MM.1S (cell line): ENCODE measurements around the gene MCM7.

Experiments used
- DNase-seq: peaks from one replicate; pipeline ENCODE4 v3.0.0-alpha.2; 2015
- H2AFZ ChIP-seq: fragments of 300-600 bp; sonication (generic); 2 replicates; pipeline ENCODE4 v1.6.0; 2016; ENCODE audit warnings: antibody characterized with exemption, low read length
- H3F3A ChIP-seq: fragments of 300-600 bp; sonication (generic); 2 replicates; pipeline ENCODE4 v1.6.1; 2016; ENCODE audit warnings: mild to moderate bottlenecking, antibody characterized with exemption, low read length, moderate library complexity, mixed read lengths; ENCODE audit not compliant: insufficient read depth
- H3K27ac ChIP-seq: fragments of 300-600 bp; sonication (generic); 2 replicates; pipeline ENCODE4 v1.5.1; 2016; ENCODE audit warnings: mild to moderate bottlenecking, low read length
- H3K27me3 ChIP-seq: fragments of 300-600 bp; sonication (generic); replicated peaks from 2 replicates; pipeline ENCODE4 v1.6.0; 2016; ENCODE audit warnings: low read length; ENCODE audit not compliant: insufficient read depth
- H3K36me3 ChIP-seq: fragments of 300-600 bp; sonication (generic); replicated peaks from 2 replicates; pipeline ENCODE4 v1.6.1; 2016; ENCODE audit warnings: mild to moderate bottlenecking, low read length, mixed read lengths; ENCODE audit not compliant: insufficient read depth
- H3K4me1 ChIP-seq: fragments of 300-600 bp; sonication (generic); 2 replicates; pipeline ENCODE4 v1.6.1; 2016; ENCODE audit warnings: low read length, mixed read lengths
- H3K4me2 ChIP-seq: fragments of 300-600 bp; sonication (generic); 2 replicates; pipeline ENCODE4 v1.6.0; 2016; ENCODE audit warnings: low read depth, low read length
- H3K4me3 ChIP-seq: fragments of 300-600 bp; sonication (generic); 2 replicates; pipeline ENCODE4 v1.5.1; 2016; ENCODE audit warnings: low read length, mixed read lengths
- H3K79me2 ChIP-seq: fragments of 300-600 bp; sonication (generic); 2 replicates; pipeline ENCODE4 v1.6.1; 2016; ENCODE audit warnings: mixed run types, low read length, mixed read lengths
- H3K9ac ChIP-seq: fragments of 300-600 bp; sonication (generic); 2 replicates; pipeline ENCODE4 v1.6.1; 2016; ENCODE audit warnings: low read length, mixed read lengths
- H3K9me2 ChIP-seq: fragments of 300-600 bp; sonication (generic); replicated peaks from 2 replicates; pipeline ENCODE4 v1.6.1; 2016; ENCODE audit warnings: mild to moderate bottlenecking, low read length, mixed read lengths; ENCODE audit not compliant: insufficient read depth
- H3K9me3 ChIP-seq: fragments of 300-600 bp; sonication (generic); replicated peaks from 2 replicates; pipeline ENCODE4 v1.6.1; 2016; ENCODE audit warnings: mild to moderate bottlenecking, low read length, mixed read lengths; ENCODE audit not compliant: insufficient read depth
- H4K20me1 ChIP-seq: fragments of 300-600 bp; sonication (generic); 2 replicates; pipeline ENCODE4 v1.6.1; 2016; ENCODE audit warnings: mild to moderate bottlenecking, low read length, moderate library complexity, mixed read lengths; ENCODE audit not compliant: insufficient read depth
- CTCF ChIP-seq: fragments of 300-600 bp; sonication (generic); IDR thresholded peaks from 2 replicates; pipeline ENCODE4 v1.5.1; 2016; ENCODE audit warnings: antibody characterized with exemption, low read length, mixed read lengths
- EZH2 ChIP-seq: fragments of 300-600 bp; sonication (generic); optimal IDR thresholded peaks from 2 replicates; pipeline ENCODE3; 2017; ENCODE audit warnings: low read depth, mild to moderate bottlenecking, antibody characterized with exemption, low read length, mixed read lengths
- EZH2phosphoT487 ChIP-seq: fragments of 300-600 bp; sonication (generic); IDR thresholded peaks from 2 replicates; pipeline ENCODE4 v1.6.1; 2018; ENCODE audit warnings: antibody characterized with exemption, low read length

Gene MCM7

GRCh38 chr7:100069991-100070390, 31.2 kb downstream of the MCM7 start:
- Histone ChIP-seq H3K36me3 (peaks cover 42% of the 10 kb centered on the region), H3K79me2 (no peaks in the 10 kb centered on the region), H3K27me3 (no peaks in the 10 kb centered on the region), H4K20me1 (no peaks in the 10 kb centered on the region), H3K4me2 (no peak overlapping the region), H3K4me1 (no peaks in the 10 kb centered on the region), H3F3A (no peaks in the 10 kb centered on the region), H2AFZ (no peak overlapping the region), H3K27ac (no peak overlapping the region), H3K4me3 (no peak overlapping the region), H3K9me3 (no peaks in the 10 kb centered on the region; the same call in 1 of the 2 replicates), H3K9me2 (no peaks in the 10 kb centered on the region), H3K9ac (no peak overlapping the region)
- no peak for TF ChIP-seq EZH2phosphoT487
- TF ChIP-seq CTCF: no peak
- no peak for TF ChIP-seq EZH2
- no peak for DNase-seq

GRCh38 chr7:100066953-100067352, 34.2 kb downstream of the MCM7 start:
- H3K4me3 ChIP-seq: no peak overlapping the region
- H3K36me3 ChIP-seq: peaks cover 18% of the 10 kb centered on the region

GRCh38 chr7:100065452-100066186, 35.6 kb downstream of the MCM7 start:
- Histone ChIP-seq H4K20me1 (no peaks in the 10 kb centered on the region), H3K4me1 (no peaks in the 10 kb centered on the region), H3K4me3 (no peak overlapping the region), H3K4me2 (no peak overlapping the region), H3K79me2 (no peaks in the 10 kb centered on the region), H3K27me3 (no peaks in the 10 kb centered on the region), H2AFZ (no peak overlapping the region), H3K9me2 (no peaks in the 10 kb centered on the region), H3K27ac (no peak overlapping the region), H3K36me3 (peaks cover 4% of the 10 kb centered on the region), H3K9ac (no peak overlapping the region), H3K9me3 (no peaks in the 10 kb centered on the region; the same call in 1 of the 2 replicates), H3F3A (no peaks in the 10 kb centered on the region)
- no peak for TF ChIP-seq CTCF
- TF ChIP-seq EZH2: no peak
- TF ChIP-seq EZH2phosphoT487: no peak
- no peak for DNase-seq

More at GRCh38 chr7:100066953-100067352, 34.2 kb downstream of the MCM7 start:
- H4K20me1 ChIP-seq: no peaks in the 10 kb centered on the region
- no peak overlapping the region for H3K4me2 ChIP-seq
- H2AFZ ChIP-seq: no peak overlapping the region
- no peaks in the 10 kb centered on the region for H3K79me2 ChIP-seq
- H3K27ac ChIP-seq: no peak overlapping the region
- H3K4me1 ChIP-seq: no peaks in the 10 kb centered on the region
- no peak for DNase-seq
- no peaks in the 10 kb centered on the region for H3F3A ChIP-seq
- no peaks in the 10 kb centered on the region for H3K9me2 ChIP-seq
- H3K9ac ChIP-seq: no peak overlapping the region
- no peaks in the 10 kb centered on the region; the same call in 1 of the 2 replicates for H3K9me3 ChIP-seq
- TF ChIP-seq EZH2 (no peak), EZH2phosphoT487 (no peak), CTCF (no peak)
- H3K27me3 ChIP-seq: no peaks in the 10 kb centered on the region
